Embryonic facial prominence (tissue), 1 donor: ENCODE measurements around the gene GYS1.

Experiments
- DNase-seq: peaks from one replicate; pipeline ENCODE4 v3.0.0-alpha.2; 2016; ENCODE audit errors: extremely low spot score

The GYS1 gene

DNA sequence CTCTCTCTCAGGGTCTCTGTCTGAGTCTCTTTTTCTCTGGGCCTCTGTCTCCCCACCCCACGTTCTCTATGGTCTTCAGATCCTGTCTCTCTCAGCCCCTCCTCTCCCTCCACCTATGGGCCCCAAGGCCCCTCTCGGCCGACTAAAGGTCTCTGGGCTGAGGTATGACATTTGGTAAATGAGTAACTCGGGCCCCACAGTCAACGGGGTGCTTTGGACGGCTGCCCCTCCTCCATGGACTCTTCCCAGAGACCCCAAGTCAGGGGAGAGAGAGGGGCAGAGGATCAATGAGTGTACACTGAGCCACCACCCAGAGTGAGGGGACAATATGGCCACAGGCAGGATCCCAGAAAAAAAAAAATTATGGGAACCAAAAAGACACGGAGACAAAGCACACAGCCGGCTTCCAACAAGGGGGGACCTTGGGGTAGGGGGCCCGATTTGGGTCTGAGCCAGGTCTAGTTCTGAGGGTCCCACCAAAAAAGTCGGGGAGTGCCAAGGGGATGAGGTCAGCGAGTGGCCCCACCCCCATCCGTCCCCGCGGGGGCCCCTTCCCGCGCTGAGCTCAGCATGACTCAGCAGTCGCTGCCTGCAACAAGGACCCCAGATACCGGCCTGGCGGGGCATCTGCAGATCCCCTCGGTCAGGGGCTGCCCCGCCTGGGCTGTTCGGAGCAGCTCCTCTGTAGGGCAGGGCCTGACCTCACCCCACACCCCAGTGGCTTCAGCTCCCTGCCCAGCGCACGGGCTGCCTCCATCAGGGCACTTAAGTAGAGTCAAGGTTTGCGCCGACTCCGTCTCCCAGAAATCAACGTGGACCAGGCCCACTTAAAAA, 29.5 kb downstream of the GYS1 start:
- DNase-seq, result no peak

GRCh38 chr19:48962849-48963165, 30.3 kb downstream of the GYS1 start:
- no peak for DNase-seq

- DNase-seq, result no peak
These were observed 30.9 kb downstream of the GYS1 start for GRCh38 chr19:48962029-48962848.

GRCh38 chr19:48961673-48962028, 31.5 kb downstream of the GYS1 start:
- DNase-seq, result no peak

DNA sequence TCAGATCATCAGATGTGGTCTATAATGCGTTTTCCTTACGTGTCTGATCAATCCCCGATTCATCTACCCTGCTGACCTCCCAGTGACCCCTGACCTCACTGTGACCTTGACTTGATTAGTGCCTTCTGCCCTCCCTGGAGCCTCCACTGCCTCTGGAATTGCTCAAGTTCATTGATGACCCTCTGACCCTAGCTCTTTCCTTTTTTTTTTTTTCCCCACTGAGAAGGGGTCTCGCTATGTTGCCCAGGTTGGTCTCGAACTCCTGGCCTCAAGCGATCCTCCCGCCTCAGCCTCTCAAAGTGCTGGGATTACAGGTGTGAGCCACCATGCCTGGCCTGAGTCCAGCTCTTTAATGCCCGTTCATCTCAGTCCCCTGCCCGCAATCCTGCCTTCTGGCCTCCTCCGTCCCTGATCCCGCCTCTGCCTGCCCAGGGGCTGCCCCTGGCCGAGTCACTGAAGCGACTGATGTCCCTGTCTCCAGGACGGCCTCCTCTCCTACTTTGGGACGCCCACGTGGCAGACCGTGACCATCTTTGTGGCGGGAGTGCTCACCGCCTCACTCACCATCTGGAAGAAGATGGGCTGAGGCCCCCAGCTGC, 32.0 kb downstream of the GYS1 start:
- DNase-seq, result no peak

GRCh38 chr19:48959341-48960239, 33.5 kb downstream of the GYS1 start:
- no peak for DNase-seq

DNA sequence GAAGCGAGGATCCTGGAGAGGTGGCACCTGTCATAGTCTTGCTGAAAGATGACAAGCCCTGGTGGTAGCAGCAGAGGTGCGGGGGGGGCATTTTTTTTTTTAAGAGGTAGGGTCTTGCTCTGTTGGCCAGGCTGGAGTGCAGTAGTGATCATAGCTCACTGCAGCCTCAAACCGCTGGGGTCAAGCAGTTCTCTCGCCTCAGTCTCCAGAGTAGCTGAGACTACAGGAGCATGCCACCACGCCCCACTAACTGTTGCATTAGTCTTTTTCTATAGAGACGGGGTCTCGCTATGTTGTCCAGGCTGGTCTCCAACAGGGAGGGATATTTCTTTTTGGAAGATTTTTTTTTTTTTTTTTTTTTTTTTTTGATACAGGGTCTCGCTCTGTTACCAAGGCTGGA, 35.1 kb downstream of the GYS1 start:
- no peak for DNase-seq

DNA sequence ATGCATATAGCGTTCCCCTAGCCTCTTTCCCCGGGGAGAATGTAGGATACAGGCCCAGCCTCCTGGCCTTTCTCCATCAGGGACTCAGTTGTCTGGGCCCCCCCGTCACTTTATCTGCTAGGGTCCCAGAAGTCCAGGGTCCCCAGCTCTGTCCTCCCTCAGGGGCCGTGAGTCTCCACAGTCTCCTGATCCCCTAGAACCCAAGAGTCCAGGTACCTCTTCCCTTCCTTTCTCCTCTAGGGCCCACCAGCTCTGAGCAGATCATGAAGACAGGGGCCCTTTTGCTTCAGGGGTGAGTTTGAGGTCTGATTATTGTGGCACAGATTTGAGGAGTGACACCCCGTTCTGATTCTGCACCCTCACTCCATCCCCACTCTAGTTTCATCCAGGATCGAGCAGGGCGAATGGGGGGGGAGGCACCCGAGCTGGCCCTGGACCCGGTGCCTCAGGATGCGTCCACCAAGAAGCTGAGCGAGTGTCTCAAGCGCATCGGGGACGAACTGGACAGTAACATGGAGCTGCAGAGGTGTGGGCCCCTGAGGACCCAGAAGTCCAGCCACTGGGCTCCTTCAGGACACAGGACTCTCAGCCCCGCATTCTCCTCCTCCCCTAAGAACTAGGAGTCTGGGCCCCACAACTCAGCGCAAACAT, 37.7 kb downstream of the GYS1 start:
- DNase-seq, result no peak

DNA sequence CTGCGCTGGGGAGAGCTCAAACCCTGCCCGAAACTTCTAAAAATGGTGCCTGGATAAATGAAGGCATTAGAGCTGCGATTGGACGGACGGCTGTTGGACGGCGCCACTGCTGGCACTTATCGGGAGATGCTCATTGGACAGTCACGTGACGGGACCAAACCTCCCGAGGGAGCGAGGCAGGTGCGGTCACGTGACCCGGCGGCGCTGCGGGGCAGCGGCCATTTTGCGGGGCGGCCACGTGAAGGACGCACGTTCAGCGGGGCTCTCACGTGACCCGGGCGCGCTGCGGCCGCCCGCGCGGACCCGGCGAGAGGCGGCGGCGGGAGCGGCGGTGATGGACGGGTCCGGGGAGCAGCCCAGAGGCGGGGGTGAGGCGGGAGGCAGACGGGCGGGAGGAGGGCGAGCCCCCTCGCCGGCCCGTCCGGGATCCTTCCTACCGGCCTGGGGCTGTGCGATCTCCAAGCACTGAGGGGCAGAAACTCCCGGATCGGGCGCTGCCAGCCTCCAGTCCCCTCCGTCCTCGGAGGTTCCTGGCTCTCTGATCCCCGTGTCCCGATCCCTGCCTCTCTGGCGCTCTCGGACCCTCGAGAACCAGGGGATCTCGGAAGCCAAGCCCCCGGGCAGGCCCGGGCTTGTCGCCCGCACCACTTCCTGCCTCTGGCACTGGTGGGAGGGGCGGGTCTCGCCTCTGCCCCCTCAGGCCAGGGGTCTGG, 38.4 kb downstream of the GYS1 start, which contains the start of gene BAX:
Gene BAX, plus strand, starts transcription at position 281 of the 713 bp plus-strand sequence. Its CDS starts 54 bp downstream, at position 335.
- peak; percentile 86 for DNase-seq

DNA sequence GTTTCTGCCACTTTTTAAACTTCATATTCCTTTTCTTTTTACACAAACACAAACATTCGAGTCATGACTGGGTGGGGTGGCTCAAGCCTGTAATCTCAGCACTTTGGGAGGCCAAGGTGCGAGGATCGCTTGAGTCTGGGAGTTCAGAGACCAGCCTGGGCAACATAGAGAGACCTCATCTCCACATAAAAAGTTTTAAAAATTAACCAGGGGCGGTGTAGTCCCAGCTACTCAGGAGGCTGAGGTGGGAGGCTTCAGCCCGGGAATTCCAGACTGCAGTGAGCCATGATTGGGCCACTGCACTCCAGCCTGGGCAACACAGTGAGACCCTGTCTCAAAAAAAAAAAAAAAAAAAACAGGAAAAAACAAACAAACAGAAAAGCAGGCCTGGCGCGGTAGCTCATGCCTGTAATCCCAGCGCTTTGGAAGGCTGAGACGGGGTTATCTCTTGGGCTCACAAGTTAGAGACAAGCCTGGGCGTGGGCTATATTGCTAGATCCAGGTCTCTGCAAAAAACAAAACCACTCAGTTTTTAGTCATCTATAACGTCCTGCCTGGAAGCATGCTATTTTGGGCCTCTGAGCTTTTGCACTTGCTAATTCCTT, 39.0 kb downstream of the GYS1 start:
- DNase-seq, result no peak

DNA sequence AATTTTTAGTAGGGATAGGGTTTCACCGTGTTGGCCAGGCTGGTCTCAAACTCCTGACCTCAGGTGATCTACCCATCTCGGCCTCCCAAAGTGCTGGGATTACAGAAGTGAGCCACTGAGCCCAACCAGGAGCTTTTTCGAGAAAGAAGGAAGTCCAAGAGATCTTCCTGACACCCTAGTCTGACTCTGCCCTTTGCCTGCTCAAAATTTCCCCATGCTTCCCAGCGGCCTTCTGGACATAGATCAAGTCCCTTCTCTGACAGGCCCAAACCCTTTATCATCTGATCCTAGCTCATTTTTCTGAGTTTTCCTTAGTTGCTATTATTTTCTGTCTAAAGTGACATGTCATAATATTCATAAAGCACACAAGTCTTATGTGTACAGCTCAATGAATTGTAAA, 40.0 kb downstream of the GYS1 start:
- no peak for DNase-seq

DNA sequence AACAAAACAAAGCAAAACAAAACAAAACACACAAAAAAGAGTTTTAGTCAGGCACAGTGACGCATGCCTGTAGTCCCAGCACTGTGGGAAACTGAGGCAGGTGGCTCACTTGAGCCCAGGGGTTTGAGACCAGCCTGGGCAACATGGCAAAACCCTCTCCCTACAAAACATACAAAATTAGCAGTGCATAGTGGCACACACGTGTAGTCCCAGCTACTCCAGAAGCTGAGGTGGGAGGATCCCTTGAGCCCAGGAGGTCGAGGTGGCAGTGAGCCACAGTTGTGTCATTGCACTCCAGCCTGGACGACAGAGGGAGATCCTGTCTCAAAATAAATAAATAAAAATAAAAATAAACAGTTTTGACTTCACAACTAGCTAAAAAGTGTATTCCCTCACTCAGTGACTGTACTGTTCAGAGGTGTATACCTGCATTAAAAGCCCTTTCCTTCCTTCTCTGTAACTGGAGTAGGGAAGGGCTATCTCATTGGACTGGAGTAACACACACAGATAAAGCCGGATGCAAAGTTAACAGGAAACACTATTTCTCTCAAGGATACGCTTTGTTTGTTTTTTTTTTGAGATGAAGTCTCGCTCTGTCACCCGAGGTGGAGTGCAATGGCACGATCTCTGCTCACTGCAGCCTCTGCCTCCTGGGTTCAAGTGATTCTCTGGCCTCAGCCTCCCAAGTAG, 42.1 kb downstream of the GYS1 start:
- DNase-seq, result no peak

- DNase-seq, result no peak
These were observed 43.0 kb downstream of the GYS1 start for GRCh38 chr19:48950159-48950558.

DNA sequence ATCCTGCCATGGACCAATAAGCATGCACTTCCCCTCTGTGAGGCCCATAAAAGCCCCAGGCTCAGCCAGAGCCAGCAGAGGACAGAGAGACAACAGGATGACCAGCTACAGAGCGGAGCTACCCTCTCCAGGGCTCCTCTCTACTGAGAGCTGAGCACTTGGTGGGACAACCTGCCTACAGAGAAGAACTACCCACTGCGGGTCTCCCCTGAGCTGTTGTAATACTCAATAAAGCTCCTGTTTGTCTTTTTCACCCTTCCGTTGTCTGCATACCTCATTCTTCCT, 45.9 kb downstream of the GYS1 start:
- no peak for DNase-seq

DNA sequence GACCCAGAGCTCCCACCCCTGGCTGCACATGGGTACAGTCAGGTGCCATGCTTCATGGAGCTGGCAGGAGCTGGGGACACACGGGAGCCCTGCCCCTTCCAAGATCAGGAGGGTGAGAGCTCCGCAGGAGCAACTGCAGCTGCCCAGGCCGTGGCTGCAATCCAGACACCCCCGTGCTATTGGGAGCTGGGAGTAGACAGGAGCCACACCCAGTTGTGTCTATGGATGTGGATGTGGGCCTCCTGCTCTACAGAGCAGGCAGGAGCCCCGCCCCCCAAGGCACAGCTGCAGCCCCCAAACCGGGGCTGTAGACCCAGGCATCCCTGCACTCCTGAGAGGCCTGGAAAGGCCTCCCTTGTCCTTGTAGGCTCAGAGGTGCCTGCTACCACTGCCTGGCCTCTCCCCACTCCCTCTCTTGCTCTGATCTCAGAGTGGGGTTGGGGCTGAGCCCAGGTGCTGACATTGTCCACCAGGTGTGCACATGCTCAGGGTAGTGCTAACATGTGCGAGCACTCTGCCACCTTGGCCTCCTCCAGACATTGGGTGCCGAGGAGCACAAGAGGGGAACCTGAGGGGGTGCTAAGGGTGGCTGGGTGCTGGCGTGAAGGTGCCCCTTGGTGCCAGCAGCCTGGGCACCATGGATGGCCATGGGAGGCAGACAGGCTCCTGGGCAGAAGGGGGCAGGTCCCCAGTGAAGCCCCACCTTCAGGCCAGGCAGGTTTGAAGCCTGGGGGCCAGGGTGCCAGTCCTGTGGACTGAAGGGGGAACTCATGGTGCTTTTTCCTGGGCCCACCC, 46.4 kb downstream of the GYS1 start:
- DNase-seq, result no peak

DNA sequence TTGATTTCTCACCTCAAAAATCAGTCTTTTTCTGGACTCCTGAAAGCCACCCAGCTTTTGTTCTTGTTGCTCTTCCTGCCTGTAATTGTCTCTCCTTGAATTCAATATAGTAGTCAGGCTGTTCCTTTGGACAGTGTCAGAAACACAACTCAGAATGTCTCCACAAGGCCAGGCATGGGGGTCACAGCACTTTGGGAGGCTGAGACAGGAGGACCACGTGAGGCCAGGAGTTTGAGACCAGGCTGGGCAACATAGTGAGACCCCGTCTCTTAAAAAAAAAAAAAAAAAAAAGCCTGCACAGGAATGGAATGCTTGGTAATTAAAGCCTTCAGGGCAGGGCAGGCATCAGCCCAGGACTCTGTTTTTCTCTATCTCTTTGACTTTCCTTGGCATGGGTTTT, 47.3 kb downstream of the GYS1 start:
- DNase-seq, result no peak

DNA sequence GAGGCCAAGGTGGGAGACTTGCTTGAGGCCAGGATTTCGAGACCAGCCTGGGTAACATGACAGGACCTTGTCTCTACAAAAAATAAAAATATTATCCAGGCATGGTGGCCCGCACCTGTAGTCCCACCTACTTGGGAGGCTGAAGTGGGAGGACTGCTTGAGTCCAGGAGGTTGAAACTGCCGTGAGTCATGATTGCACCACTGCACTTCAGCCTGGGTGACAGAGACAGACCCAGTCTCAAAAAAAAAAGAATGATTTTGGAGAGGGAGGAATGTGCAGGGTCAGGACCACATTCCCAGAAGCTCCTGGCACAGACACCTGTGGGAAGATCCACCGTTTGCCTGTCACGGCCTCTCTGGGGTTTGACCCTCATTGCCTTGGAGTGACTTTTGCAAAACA, 47.7 kb downstream of the GYS1 start:
- no peak for DNase-seq

GRCh38 chr19:48943081-48943480, 50.0 kb downstream of the GYS1 start:
- no peak for DNase-seq

GRCh38 chr19:48940902-48941301, 52.2 kb downstream of the GYS1 start:
- no peak for DNase-seq
